GM21825 (cell line): Measurements from ENCODE around the gene PNLIPRP1.

Experiments used
- ATAC-seq: cut with Tn5 transposase; IDR thresholded peaks from one replicate; pipeline ENCODE4 v1.9.1; 2021; ENCODE audit warnings: mild to moderate bottlenecking, moderate library complexity; ENCODE audit not compliant: unreplicated experiment

The PNLIPRP1 gene

GRCh38 chr10:116590590-116591444 is at the start of gene PNLIPRP1:
TSS of gene PNLIPRP1 (plus strand) at chr10:116590959. CDS start at chr10:116591130, 171 bp downstream.
- ATAC-seq, result no peak

- ATAC-seq, result no peak
Observed at GRCh38 chr10:116542007-116542677, 48.6 kb upstream of the PNLIPRP1 start.

- ATAC-seq, result no peak
Observed at GRCh38 chr10:116545122-116545521, 45.6 kb upstream of the PNLIPRP1 start.

- no peak for ATAC-seq
Observed at GRCh38 chr10:116545756-116546155, 45.0 kb upstream of the PNLIPRP1 start, which contains the start of gene PNLIP. TSS of gene PNLIP (plus strand) at chr10:116545931. CDS start at chr10:116546093, 162 bp downstream.

- no peak for ATAC-seq
Observed at GRCh38 chr10:116548301-116548700, 42.5 kb upstream of the PNLIPRP1 start.

GRCh38 chr10:116553378-116553980 is 37.3 kb upstream of the PNLIPRP1 start:
- ATAC-seq, result no peak

- ATAC-seq, result no peak
Observed at GRCh38 chr10:116554628-116555027, 36.1 kb upstream of the PNLIPRP1 start.

- ATAC-seq, result no peak
Observed at GRCh38 chr10:116555880-116556279, 34.9 kb upstream of the PNLIPRP1 start.

- no peak for ATAC-seq
Observed at GRCh38 chr10:116557305-116557880, 33.4 kb upstream of the PNLIPRP1 start.

GRCh38 chr10:116565534-116565933 is 25.2 kb upstream of the PNLIPRP1 start:
- ATAC-seq, result no peak

GRCh38 chr10:116566932-116567331 is 23.8 kb upstream of the PNLIPRP1 start:
- ATAC-seq, result no peak

- ATAC-seq, result no peak
Observed at GRCh38 chr10:116567335-116567734, 23.4 kb upstream of the PNLIPRP1 start.

- ATAC-seq, result no peak
Observed at GRCh38 chr10:116574797-116575196, 16.0 kb upstream of the PNLIPRP1 start.

- ATAC-seq, result no peak
Observed at GRCh38 chr10:116587878-116588591, 2.7 kb upstream of the PNLIPRP1 start.

- no peak for ATAC-seq
Observed at GRCh38 chr10:116588995-116589394, 1.8 kb upstream of the PNLIPRP1 start.

GRCh38 chr10:116589926-116590325 is 833 bp upstream of the PNLIPRP1 start:
- ATAC-seq, result no peak

- no peak for ATAC-seq
Observed at GRCh38 chr10:116593139-116593740, 2.5 kb downstream of the PNLIPRP1 start.

- ATAC-seq, result no peak
Observed at GRCh38 chr10:116594525-116595035, 3.8 kb downstream of the PNLIPRP1 start.

- no peak for ATAC-seq
Observed at GRCh38 chr10:116596062-116596461, 5.3 kb downstream of the PNLIPRP1 start.

GRCh38 chr10:116597543-116597942 is 6.8 kb downstream of the PNLIPRP1 start:
- ATAC-seq, result no peak
